ENCODE measurements around the gene CEBPZ.

DNA sequence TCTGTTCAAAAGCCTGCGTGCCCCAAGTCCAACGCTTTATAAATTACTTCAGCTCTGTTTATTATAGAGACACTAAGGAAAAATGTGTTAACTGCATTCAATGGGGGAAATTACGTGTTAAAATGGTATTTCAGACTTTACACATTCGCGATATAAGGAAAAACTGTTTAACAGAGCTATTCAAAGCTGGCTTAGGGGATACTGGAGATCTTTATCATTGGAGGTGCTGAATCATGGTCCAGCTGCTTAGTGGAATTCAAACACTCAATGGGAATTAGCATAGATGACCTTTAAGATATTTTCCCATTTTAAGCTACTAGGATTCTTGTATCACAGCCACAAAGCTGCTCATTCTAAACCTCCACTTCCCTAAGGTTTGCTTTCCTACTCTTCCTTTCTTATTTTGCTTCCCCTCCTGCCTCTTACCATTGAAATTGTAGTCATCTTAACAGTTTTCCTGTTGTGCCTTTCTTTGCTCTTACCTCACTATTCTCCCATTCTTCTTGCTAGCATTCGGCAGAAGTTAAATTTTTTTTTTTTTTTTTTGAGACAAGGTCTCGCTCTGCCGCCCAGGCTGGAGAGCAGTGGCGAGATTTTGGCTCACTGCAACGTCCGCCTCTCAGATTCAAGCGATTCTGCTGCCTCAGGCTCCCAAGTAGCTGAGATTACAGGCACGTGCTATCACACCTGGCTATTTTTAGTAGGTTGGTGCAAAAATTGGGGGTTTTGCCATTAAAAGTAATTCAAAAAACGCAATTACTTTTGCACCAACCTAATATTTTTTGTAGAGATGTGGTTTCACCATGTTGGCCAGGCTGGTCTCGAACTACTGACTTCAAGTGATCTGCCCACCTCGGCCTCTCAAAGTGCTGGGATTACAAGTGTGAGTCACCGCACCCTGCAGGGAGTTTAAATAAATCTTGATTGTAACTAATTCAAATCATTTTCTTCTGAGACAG, 49.4 kb downstream of the CEBPZ start:
- TF ChIP-seq, protein P1, sequence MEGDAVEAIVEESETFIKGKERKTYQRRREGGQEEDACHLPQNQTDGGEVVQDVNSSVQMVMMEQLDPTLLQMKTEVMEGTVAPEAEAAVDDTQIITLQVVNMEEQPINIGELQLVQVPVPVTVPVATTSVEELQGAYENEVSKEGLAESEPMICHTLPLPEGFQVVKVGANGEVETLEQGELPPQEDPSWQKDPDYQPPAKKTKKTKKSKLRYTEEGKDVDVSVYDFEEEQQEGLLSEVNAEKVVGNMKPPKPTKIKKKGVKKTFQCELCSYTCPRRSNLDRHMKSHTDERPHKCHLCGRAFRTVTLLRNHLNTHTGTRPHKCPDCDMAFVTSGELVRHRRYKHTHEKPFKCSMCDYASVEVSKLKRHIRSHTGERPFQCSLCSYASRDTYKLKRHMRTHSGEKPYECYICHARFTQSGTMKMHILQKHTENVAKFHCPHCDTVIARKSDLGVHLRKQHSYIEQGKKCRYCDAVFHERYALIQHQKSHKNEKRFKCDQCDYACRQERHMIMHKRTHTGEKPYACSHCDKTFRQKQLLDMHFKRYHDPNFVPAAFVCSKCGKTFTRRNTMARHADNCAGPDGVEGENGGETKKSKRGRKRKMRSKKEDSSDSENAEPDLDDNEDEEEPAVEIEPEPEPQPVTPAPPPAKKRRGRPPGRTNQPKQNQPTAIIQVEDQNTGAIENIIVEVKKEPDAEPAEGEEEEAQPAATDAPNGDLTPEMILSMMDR (IDR thresholded peaks at IDR 0.05; ENCODE audit: borderline replicate concordance, extremely low read depth, low read length, poor library complexity, severe bottlenecking) = no peak
- no peak for TF ChIP-seq EZH2 (IDR thresholded peaks at IDR 0.05; ENCODE audit: borderline replicate concordance, low read depth, low read length, severe bottlenecking)

All from DND-41 (cell line).